ENCODE data around the gene MED7.

Gene MED7

DNA sequence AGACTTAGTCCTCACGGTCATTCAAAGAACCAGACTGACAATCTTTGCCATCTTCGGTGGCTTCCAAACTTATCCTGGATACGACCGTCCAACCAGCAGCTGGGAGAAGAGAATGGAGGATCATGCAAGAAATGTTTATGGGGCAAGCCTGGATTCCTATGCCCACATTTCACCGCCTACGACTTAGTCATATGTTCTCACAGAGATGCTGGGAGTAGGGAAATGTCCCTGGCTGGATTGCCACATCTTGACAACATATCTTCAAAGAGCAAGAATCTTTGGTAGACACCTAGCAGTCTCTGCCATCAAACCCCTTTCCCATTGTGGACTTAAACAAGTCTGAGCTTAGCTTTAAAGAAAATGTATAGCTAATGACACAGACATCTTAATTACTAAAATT lies 5.0 kb downstream of the MED7 start:
- H3K27me3 ChIP-seq, result no peaks in the 10 kb centered on the region; the same call in 1 of the 2 replicates
- no peaks in the 10 kb centered on the region for H3K4me1 ChIP-seq
- H3K4me3 ChIP-seq (ENCODE audit: low read depth, low read length), result no peak overlapping the region
- H3K9me3 ChIP-seq, result no peaks in the 10 kb centered on the region
- no peak for TF ChIP-seq CTCF (IDR thresholded peaks at IDR 0.05; ENCODE audit: low read depth, low read length)
- no peak for DNase-seq
- peaks cover 3% of the 10 kb centered on the region; the same call in 1 of the 2 replicates for H3K36me3 ChIP-seq

DNA sequence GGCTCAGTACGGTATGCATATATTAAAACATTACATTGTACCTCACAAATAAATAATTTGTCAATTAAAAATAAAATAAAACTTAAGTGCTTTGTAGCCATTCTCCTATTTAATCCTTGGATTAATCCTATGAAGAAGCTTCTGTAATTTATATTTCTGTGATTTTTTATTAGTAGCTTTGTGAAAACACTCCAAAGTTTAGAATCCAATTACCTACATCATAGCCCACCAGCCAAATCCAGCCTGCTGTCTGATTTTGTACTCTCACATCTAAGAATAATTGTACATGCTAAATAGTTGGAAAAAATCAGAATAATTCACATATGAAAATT lies 10.4 kb downstream of the MED7 start:
- H3K9me3 ChIP-seq, result no peaks in the 10 kb centered on the region
- H3K4me1 ChIP-seq, result no peaks in the 10 kb centered on the region
- no peaks in the 10 kb centered on the region for H3K36me3 ChIP-seq
- H3K27me3 ChIP-seq, result no peaks in the 10 kb centered on the region; the same call in 1 of the 2 replicates
- DNase-seq, result no peak
- no peak for TF ChIP-seq CTCF (IDR thresholded peaks at IDR 0.05; ENCODE audit: low read depth, low read length)
- no peak overlapping the region for H3K4me3 ChIP-seq (ENCODE audit: low read depth, low read length)

GRCh38 chr5:157130925-157131324 lies 11.7 kb downstream of the MED7 start:
- Histone ChIP-seq H3K4me1 (no peaks in the 10 kb centered on the region), H3K4me3 (ENCODE audit: low read depth, low read length) (no peak overlapping the region), H3K9me3 (no peaks in the 10 kb centered on the region), H3K27me3 (no peaks in the 10 kb centered on the region; the same call in 1 of the 2 replicates), H3K36me3 (no peaks in the 10 kb centered on the region)
- DNase-seq, result peak; percentile 48
- TF ChIP-seq CTCF (IDR thresholded peaks at IDR 0.05; ENCODE audit: low read depth, low read length), result no peak

DNA sequence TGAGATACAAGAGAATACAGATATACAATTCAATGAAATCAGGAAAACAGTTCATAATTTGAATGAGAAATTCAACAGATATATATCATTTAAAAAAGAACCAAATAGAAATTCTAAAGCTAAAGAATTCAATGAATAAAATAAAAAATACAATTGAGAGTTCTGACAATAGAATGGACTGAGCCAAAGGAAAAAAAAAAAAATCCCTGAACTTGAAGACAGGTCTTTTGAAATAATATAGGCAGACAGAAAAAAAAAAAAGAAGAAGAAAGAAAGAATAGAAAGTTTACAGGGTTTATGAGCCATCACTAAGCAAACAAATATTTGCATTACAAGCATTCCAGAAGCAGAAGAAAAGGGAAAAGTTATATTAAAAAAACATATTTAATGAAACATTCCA lies 21.0 kb downstream of the MED7 start:
- no peaks in the 10 kb centered on the region for H3K36me3 ChIP-seq

DNA sequence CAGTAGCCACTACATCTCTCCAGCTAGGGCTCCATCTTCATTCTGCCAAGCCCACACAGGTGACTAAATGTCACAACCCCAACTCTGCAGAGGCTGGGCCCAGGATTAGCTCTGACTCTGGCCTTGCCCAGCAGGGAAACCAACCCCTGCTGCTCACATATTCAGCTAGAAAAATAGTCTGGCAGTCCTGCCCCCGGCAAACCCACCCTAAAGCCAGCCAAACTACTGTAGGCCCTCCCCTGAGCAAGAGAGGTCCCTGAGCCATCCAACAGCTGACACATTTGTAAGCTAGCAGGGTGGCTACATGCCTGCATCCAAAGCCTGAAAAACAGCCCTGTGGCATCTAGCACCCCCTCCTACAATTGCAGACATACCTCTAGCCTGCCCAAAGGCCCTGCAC lies 22.6 kb downstream of the MED7 start:
- no peaks in the 10 kb centered on the region for H3K36me3 ChIP-seq
- TF ChIP-seq CTCF (IDR thresholded peaks at IDR 0.05; ENCODE audit: low read depth, low read length), result no peak
- no peaks in the 10 kb centered on the region for H3K4me1 ChIP-seq
- H3K27me3 ChIP-seq, result no peaks in the 10 kb centered on the region
- no peak overlapping the region for H3K4me3 ChIP-seq (ENCODE audit: low read depth, low read length)
- peaks cover 3% of the 10 kb centered on the region; the same call in 1 of the 2 replicates for H3K9me3 ChIP-seq
- no peak for DNase-seq

More for the DNA sequence above, 21.0 kb downstream of the MED7 start:
- Histone ChIP-seq H3K27me3 (no peaks in the 10 kb centered on the region), H3K4me3 (ENCODE audit: low read depth, low read length) (no peak overlapping the region), H3K4me1 (no peaks in the 10 kb centered on the region), H3K9me3 (peaks cover 3% of the 10 kb centered on the region; the same call in 1 of the 2 replicates)
- no peak for TF ChIP-seq CTCF (IDR thresholded peaks at IDR 0.05; ENCODE audit: low read depth, low read length)
- DNase-seq, result no peak

DNA sequence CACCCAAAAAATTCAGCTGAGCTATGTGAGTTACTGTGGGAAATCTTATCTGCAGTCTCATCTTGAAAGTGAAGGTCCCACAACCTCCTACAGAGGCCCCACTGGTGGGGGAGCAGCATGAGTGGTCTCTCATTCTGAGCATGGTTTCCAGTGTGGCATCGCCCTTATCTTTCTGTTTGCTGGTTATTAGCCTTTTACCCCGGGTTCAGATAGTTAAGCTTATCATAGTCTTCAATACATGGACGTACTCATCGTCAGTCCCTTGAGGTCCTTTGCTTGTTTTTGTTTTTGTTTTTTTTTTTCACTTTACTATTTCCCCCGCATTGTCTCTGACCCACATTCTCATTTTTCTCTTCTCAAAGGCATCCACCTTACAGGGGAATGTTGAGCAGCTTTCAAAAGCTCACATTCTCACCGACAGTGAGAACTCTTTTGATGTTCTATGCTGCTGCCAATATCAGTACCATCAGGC lies 26.1 kb downstream of the MED7 start:
- H3K27me3 ChIP-seq, result no peaks in the 10 kb centered on the region
- TF ChIP-seq CTCF (IDR thresholded peaks at IDR 0.05; ENCODE audit: low read depth, low read length), result no peak

More for the DNA sequence above, 26.1 kb downstream of the MED7 start:
- Histone ChIP-seq H3K4me1 (no peaks in the 10 kb centered on the region), H3K36me3 (no peaks in the 10 kb centered on the region), H3K4me3 (ENCODE audit: low read depth, low read length) (no peak overlapping the region), H3K9me3 (peaks cover 3% of the 10 kb centered on the region; the same call in 1 of the 2 replicates)
- DNase-seq, result no peak

Data from BE2C (cell line).